Panc1 (cell line): ENCODE measurements around the gene INPP5D. TPM values are rescaled to one million over a fixed set of nuclear protein-coding genes. Genes with fewer than 3 reads are reported as not detected.

Experiments used
- ATAC-seq: fragments of 200-7000 bp; cut with Tn5 transposase; 2 replicates; pipeline ENCODE4 v1.9.1; 2020; ENCODE audit warnings: mild to moderate bottlenecking, moderate library complexity
- BruUV-seq: library from RNA; stranded (reverse); fragments of 400-500 nt; replicated peaks from 2 replicates; lab custom pipeline; 2021; lab: Mats Ljungman, UMichigan
- CTCF ChIA-PET: fragments of 300-600 bp; sonication (Branson Sonifier 250); formaldehyde crosslinking; loops from one replicate; lab custom pipeline; 2022; ENCODE audit warnings: antibody characterized with exemption; lab: Charles Lee
- POLR2A ChIA-PET: fragments of 300-600 bp; sonication (Branson Sonifier 250); formaldehyde crosslinking; loops from one replicate; lab custom pipeline; 2022; ENCODE audit warnings: antibody characterized with exemption; lab: Charles Lee
- DNase-seq: peaks from one replicate; pipeline ENCODE4 v3.0.0-alpha.2; 2010; ENCODE audit warnings: low read depth, low spot score
- H3K27ac ChIP-seq: 2 replicates; pipeline ENCODE4 v1.5.1; 2011; ENCODE audit warnings: mild to moderate bottlenecking, low read length, inconsistent platforms
- H3K27me3 ChIP-seq: fragments of 200-500 bp; sonication (Bioruptor generic); 2 replicates; pipeline ENCODE4 v1.6.0; 2014; ENCODE audit warnings: low read length, inconsistent platforms; ENCODE audit not compliant: control insufficient read depth, insufficient read depth
- H3K36me3 ChIP-seq: fragments of 200-500 bp; sonication (Bioruptor generic); 2 replicates; pipeline ENCODE4 v1.5.1; 2014; ENCODE audit warnings: inconsistent platforms, mild to moderate bottlenecking, low read length, moderate library complexity; ENCODE audit not compliant: control insufficient read depth, insufficient read depth
- H3K4me1 ChIP-seq: 2 replicates; pipeline ENCODE4 v1.5.1; 2011; ENCODE audit warnings: inconsistent platforms, mild to moderate bottlenecking, low read length, moderate library complexity; ENCODE audit not compliant: control insufficient read depth, insufficient read depth
- H3K4me3 ChIP-seq, 2 experiments: 2 replicates each; pipeline ENCODE4 v1.5.1; 2011 to 2012; ENCODE audit warnings: low read depth in 2 of 2, low read length in 2 of 2, mild to moderate bottlenecking in 2 of 2, inconsistent platforms in 1 of 2, moderate library complexity in 1 of 2
- H3K9me3 ChIP-seq: fragments of 200-500 bp; sonication (Bioruptor generic); 2 replicates; pipeline ENCODE4 v1.5.1; 2014; ENCODE audit warnings: low read depth, mild to moderate bottlenecking, inconsistent platforms, low read length, moderate library complexity; ENCODE audit not compliant: control insufficient read depth, insufficient read depth
- CTCF ChIP-seq: fragments of 450-650 bp; IDR thresholded peaks from 2 replicates; pipeline ENCODE4 v1.5.1; 2017; ENCODE audit warnings: mild to moderate bottlenecking
- POLR2AphosphoS5 ChIP-seq: IDR thresholded peaks from 2 replicates; pipeline ENCODE4 v1.6.1; 2012; ENCODE audit warnings: mild to moderate bottlenecking, low read depth, low read length, moderate library complexity
- REST ChIP-seq, 2 experiments: IDR thresholded peaks; 2 replicates each; pipeline ENCODE4 v1.6.1; 2011 to 2012; ENCODE audit warnings: low read depth in 2 of 2, control low read depth in 1 of 2, low read length in 1 of 2, mild to moderate bottlenecking in 1 of 2, moderate library complexity in 1 of 2; ENCODE audit not compliant: insufficient read depth in 1 of 2
- SIN3A ChIP-seq: IDR thresholded peaks from 2 replicates; pipeline ENCODE4 v1.6.1; 2012; ENCODE audit warnings: low read depth, mild to moderate bottlenecking, low read length, moderate library complexity, borderline replicate concordance; ENCODE audit not compliant: insufficient read depth
- TCF7L2 ChIP-seq: IDR thresholded peaks from 2 replicates; pipeline ENCODE4 v1.6.1; 2011; ENCODE audit warnings: mild to moderate bottlenecking, low read depth, low read length, inconsistent platforms
- in situ Hi-C: cut with HindIII; loops from 2 replicates; pipeline ENCODE4 v1.10.0; 2016; ENCODE audit warnings: low sequenced_read_pairs, low pct_unique_long_range_greater_than_20kb
- intact Hi-C: fragments of 100-400 bp; cut with micrococcal nuclease; formaldehyde crosslinking; loops from one replicate; pipeline ENCODE4 v1.10.0; 2022; ENCODE audit not compliant: unreplicated experiment
- total RNA-seq: library from RNA; stranded (reverse); gene quantifications from one replicate; pipeline ENCODE4 v1.2.1, GENCODE V29; 2021; ENCODE audit not compliant: unreplicated experiment

INPP5D gene
- total RNA-seq, 1 experiment from 2014 or later: 0.39 TPM

DNA sequence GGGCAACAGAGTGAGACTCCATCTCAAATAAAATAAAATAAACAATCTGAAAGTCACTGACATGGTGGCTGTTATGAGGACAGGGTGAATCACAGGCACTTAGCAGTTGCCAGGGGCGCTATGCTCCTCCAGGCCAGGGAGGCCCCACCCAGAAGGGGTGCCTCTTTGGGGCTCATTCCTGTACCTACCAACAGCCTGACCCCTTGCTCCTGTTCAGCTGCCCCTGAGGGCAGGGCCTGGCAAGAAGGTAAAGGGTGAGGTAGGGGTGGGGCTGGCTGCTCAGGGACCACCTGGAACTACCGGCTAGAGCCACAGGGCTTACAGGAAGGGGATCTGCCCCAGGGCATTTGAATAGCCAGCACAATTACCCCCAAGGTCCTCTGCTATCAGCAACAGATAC lies 60.3 kb downstream of the INPP5D start:
- DNase-seq (no peak), ATAC-seq (peak; percentile 58; the same call in 1 of the 2 replicates)
- Histone ChIP-seq H3K27ac (no peak overlapping the region), H3K4me1 (no peaks in the 10 kb centered on the region), H3K9me3 (no peaks in the 10 kb centered on the region), H3K36me3 (no peaks in the 10 kb centered on the region), H3K4me3 (no peak overlapping the region), H3K27me3 (no peaks in the 10 kb centered on the region)
- in situ Hi-C loops: no loop called here
- no TSS peak for BruUV-seq
- TF ChIP-seq TCF7L2 (no peak), REST (IDR thresholded peaks at IDR 0.05; ENCODE audit: insufficient read depth in 1 of 2, low read depth in 2 of 2, low read length in 1 of 2) (no peak), SIN3A (no peak), POLR2AphosphoS5 (no peak), CTCF (no peak)
- POLR2A ChIA-PET: no interaction called here
- CTCF ChIA-PET: interaction anchor here (0.7 kb wide), 1 partner anchor 63 kb away, joined by 3 read pairs; no protein-coding TSS in a partner anchor
- intact Hi-C loops: no loop called here

GRCh38 chr2:233121856-233122255 lies 61.7 kb downstream of the INPP5D start:
- H3K27me3 ChIP-seq: no peaks in the 10 kb centered on the region
- ATAC-seq (no peak), DNase-seq (no peak)
- H3K36me3 ChIP-seq: no peaks in the 10 kb centered on the region
- no peak for TF ChIP-seq SIN3A
- TF ChIP-seq TCF7L2: no peak
- TF ChIP-seq POLR2AphosphoS5: no peak
- TF ChIP-seq CTCF: no peak
- no peak for TF ChIP-seq REST (IDR thresholded peaks at IDR 0.05; ENCODE audit: insufficient read depth in 1 of 2, low read depth in 2 of 2, low read length in 1 of 2)
- no peaks in the 10 kb centered on the region for H3K9me3 ChIP-seq
- intact Hi-C loops (no loop called here), in situ Hi-C loops (no loop called here)
- H3K4me1 ChIP-seq: no peaks in the 10 kb centered on the region
- no peak overlapping the region for H3K4me3 ChIP-seq
- no peak overlapping the region for H3K27ac ChIP-seq
- POLR2A ChIA-PET: no interaction called here
- CTCF ChIA-PET: no interaction called here
- no TSS peak for BruUV-seq
